NCI-H1436 treated with DMSO at 0.1 percent for 48 hours (cell line): Measurements from ENCODE around the gene ACSL6.

Experiments
- DNase-seq: peaks from one replicate; lab custom pipeline; 2025; lab: John Stamatoyannopoulos, UW

Gene ACSL6

DNA sequence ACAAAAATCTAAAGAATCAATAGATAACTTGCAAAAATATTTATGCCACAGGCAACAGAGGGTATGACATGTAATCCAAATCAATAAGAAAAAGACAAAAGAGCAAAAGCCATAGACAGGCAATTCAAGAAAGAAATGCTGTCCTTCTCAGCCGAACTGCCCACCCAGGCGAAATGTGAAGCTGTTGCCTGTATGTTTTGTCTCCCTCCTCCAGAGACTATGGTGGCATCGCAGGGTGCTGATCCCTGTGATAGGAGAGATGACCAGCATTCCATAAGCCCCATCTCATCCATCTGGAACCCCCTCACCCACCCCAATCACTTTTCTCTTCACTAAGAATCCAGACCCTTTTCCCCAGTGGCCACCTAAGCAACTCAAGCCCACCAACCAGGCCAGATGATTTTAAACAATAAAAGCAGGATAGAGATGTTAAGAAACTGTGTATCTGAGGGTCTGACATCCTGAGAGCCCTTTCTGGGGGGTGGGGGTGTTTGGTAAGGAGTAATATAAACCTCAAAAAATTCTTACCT lies 5.3 kb upstream of the ACSL6 start:
- no peak for DNase-seq

GRCh38 chr5:132013711-132014110 lies 2.3 kb upstream of the ACSL6 start:
- no peak for DNase-seq

- no peak for DNase-seq
Measured at GRCh38 chr5:132013006-132013689, 1.7 kb upstream of the ACSL6 start.

DNA sequence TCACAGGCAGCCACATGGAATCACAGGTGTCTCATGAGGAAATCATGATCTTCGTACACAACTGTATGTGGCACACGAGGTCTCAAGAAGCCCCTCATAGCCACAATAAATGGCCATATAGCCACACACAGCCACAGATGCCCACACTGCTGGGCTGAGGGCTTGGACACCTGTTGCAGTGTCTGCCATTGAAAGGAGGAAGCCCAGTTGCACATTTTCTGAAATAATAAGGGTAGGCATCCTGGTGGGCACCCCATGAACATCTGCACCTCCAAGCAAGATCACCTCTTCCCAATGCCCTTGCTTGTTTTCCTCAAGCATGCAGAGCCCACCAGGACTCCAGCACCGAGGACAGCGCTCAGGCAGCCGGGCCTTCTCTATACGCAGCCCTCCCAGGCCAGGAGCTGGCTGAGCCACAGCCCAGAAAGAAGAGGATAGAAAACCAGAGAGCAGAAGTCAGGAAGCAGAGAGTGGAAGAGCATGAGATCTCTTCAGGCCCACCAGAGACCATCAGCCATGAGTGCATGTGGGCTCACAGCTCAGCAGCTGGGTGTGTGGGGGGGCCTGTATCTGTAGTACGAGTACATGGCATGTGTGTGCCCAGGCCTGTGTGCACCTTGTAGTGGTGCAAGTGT lies 1.0 kb upstream of the ACSL6 start:
- no peak for DNase-seq

DNA sequence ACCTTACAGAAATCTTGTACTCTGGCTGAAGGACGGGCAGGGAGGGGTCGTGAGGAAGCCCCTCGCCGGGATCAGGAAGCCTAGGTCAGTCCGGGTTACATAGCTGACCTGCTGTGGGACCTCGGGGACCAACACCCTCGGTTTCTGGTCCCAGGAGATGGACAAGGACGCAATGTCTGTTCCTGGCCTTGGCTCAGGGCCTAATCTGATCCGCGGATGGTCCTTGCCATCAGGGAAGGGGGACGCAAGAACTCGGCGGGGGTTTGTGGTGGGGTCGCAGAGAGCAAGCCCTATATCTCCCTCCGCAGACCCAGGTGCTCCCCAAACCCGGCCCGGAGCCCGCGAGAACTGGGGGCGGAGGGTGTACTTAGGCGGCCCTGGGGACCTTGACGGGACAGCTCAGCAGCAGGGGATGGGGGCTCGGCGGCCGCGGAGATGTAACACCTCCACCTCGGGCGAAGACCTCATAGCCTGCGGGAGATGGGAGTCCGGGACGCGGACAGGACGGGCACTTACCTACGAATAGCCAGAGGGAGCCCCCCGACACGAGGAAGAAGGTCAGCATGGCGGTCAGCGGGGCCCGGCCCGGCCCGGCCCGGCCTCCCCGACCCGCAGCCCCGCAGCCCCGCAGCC lies 353 bp downstream of the ACSL6 start:
- DNase-seq, result no peak

GRCh38 chr5:132010645-132010988 lies 841 bp downstream of the ACSL6 start:
- no peak for DNase-seq

GRCh38 chr5:132009706-132010405 lies 1.6 kb downstream of the ACSL6 start:
- DNase-seq, result no peak

GRCh38 chr5:132008961-132009680 lies 2.3 kb downstream of the ACSL6 start:
- DNase-seq, result no peak

DNA sequence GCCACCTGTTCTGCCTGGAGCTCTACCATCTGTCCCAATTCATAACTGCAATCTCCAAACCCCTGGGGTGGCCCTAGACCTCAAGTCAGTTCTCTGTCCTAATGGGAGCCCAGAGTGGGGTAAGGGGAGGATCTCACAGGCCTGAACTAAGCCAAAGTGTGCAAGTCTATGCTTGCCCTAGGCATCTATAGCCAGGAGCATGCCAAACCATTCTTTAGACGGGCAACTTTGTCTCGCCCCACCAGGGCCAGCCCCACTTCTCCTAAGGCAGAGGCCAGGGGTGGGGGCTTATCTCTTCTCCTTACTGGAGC lies 3.3 kb downstream of the ACSL6 start:
- no peak for DNase-seq

- no peak for DNase-seq
Measured at GRCh38 chr5:132007399-132008162, 3.9 kb downstream of the ACSL6 start.

- no peak for DNase-seq
Measured at GRCh38 chr5:132006331-132007120, 4.9 kb downstream of the ACSL6 start.

DNA sequence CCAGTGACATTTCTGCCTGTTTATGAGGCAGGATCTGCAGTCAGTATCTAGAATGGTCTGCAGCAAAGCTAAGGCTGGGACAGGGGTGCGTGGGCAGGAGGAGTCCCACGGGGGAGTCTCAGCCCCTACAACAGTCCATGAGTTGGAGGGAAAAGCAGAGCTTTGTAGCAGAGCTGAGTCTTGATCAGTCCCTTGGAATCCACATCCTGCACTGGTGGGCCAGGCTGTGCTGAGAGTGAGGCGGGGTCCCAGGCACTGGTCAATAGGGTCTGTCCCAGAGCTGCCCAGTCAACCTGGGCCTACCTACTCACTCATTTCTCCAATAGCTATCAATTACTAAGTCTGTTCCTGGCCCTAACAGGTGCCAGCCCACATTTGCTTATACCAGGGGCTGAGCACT lies 5.9 kb downstream of the ACSL6 start:
- no peak for DNase-seq

DNA sequence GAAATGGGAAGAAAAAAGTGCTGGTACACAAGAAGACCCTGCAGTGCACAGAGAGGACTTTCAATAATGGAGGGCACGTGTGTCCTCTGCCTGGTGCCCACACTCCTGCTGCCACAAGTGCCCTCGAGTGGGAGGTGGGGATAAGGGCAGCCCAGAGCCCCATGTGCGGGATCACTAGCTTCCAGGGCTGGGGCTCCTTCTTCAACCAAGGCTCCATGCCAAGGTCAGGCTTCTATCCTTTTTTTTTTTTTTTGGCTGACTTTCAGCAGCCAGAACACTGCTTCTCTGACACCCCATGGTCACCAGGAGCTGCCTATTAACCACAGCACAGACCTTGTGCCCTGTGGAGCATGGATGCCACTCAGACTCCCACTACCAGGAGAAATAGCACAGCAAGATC lies 7.5 kb downstream of the ACSL6 start:
- no peak for DNase-seq

DNA sequence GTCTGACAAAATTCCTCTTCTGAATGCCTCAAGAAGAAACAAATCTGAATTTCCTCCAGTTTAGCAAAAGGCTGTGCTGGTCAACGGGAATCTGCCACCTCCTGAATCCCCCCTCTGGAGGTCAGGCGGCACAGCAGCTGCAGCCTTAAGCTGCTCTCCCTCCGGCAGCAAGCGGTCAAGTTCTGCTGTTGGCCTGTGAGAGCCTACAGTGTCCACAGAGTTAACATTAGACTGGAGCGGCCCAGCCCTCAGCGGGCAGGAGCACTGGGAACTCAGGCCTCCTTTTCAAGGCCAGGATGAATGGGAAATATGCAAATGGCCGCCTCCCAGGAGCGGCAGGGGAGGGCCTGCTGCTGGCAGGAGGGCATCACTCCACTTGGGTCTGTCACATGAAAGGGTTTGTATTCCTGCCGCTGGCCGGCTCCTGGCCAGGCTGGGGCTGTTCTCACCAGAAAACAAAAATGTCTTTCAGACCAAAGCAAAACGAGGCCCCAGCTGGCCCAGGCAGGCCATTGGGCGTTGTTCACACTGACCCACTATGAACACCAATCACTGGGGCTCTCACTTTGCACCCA lies 8.2 kb downstream of the ACSL6 start:
- DNase-seq, result no peak

DNA sequence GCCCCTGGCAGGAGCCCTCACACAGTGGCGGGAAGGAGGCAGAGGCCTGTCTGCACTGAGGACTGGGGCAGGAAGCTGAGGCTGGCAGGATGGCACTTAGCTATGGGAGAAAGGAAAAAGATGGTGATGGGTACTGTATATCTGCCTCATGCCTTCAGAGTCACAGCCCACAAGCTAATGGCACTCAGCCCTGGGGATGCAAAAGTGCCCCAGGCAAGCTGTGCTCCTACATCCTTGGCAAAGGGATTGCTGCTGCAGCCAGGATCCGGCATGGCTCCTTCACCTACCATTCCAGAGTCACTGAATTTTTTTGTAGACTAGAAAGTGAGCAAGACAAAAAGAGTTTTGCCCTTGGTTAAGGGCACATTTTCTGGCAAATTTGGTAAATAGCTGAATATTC lies 8.7 kb downstream of the ACSL6 start:
- DNase-seq, result no peak

- no peak for DNase-seq
Measured at GRCh38 chr5:132001647-132002561, 9.6 kb downstream of the ACSL6 start.

DNA sequence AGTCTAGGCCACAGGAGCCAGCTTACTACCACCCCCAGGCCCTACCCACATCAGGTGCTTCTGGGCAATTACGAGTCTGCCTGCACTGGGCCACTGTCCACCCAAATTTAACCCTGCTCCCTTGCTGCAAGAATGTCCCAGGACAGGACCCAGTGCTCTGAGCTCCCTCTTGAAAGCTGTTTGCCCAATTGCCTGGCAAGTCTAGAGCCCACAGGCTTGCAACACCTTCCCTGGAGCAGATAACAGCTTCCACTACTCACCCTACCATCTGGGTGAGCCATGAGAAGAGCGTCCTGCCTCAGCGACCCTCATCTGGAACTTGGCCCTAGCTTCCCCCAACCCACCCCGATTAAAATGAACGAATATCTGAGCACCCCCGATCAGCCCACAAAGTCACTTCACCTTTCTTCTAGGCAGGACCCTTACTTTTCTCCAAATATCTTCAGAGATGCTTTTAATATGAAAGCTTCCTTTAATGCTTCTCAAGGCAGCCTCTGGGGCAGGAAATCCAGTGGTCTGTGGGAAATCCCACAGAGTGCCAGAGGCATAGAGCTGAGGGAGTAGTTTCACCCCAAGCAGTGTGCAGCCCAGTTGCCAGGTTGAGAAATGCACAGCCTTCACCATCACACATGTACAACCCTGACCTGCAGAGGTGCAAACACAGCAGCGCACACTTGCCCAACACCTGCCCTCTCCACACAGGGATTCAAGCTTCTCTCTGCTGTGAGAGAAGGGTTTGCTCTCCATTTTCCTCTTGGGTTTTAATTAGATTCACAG lies 10.6 kb downstream of the ACSL6 start:
- DNase-seq, result no peak

DNA sequence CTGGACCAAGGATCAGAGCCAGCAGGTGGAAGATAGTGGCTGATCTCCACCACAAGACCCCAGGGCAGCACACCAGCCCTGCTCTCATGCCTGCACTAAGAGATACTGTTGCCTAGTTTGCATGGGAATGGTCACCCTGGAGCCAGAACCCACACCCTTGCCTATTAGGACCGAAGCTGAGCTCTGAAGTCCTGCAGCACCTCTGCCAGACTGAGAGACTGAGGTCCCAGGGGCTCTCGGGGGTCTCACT lies 11.3 kb downstream of the ACSL6 start:
- no peak for DNase-seq
